ENCODE data around the gene NRXN3.

NRXN3 gene

GRCh38 chr14:79584679-79585078 lies 1414.5 kb downstream of the NRXN3 start:
- peak; percentile 80 for DNase-seq (ENCODE audit: low read depth)

GRCh38 chr14:79585845-79586244 lies 1415.7 kb downstream of the NRXN3 start:
- peak; percentile 39 for DNase-seq (ENCODE audit: low read depth)

- DNase-seq (ENCODE audit: low read depth) = no peak
These were observed 1416.2 kb downstream of the NRXN3 start for GRCh38 chr14:79586416-79586815.

GRCh38 chr14:79586989-79587598 lies 1416.9 kb downstream of the NRXN3 start:
- no peak for DNase-seq (ENCODE audit: low read depth)

- no peak for DNase-seq (ENCODE audit: low read depth)
These were observed 1417.7 kb downstream of the NRXN3 start for GRCh38 chr14:79587875-79588274.

GRCh38 chr14:79588398-79588797 lies 1418.2 kb downstream of the NRXN3 start:
- no peak for DNase-seq (ENCODE audit: low read depth)

- peak; percentile 78 for DNase-seq (ENCODE audit: low read depth)
These were observed 1426.4 kb downstream of the NRXN3 start for GRCh38 chr14:79596551-79596950.

GRCh38 chr14:79597566-79597965 lies 1427.4 kb downstream of the NRXN3 start:
- no peak for DNase-seq (ENCODE audit: low read depth)

- peak; percentile 69 for DNase-seq (ENCODE audit: low read depth)
These were observed 1428.2 kb downstream of the NRXN3 start for GRCh38 chr14:79598339-79598738.

- DNase-seq (ENCODE audit: low read depth) = no peak
These were observed 1429.1 kb downstream of the NRXN3 start for GRCh38 chr14:79599239-79599638.

- no peak for DNase-seq (ENCODE audit: low read depth)
These were observed 1430.2 kb downstream of the NRXN3 start for GRCh38 chr14:79600406-79600805.

- DNase-seq (ENCODE audit: low read depth) = no peak
These were observed 1431.4 kb downstream of the NRXN3 start for GRCh38 chr14:79601579-79601978.

GRCh38 chr14:79602045-79602444 lies 1431.9 kb downstream of the NRXN3 start:
- DNase-seq (ENCODE audit: low read depth) = no peak

- no peak for DNase-seq (ENCODE audit: low read depth)
These were observed 1432.6 kb downstream of the NRXN3 start for GRCh38 chr14:79602742-79603141.

GRCh38 chr14:79605849-79606248 lies 1435.7 kb downstream of the NRXN3 start:
- no peak for DNase-seq (ENCODE audit: low read depth)

GRCh38 chr14:79608446-79608845 lies 1438.3 kb downstream of the NRXN3 start:
- DNase-seq (ENCODE audit: low read depth) = no peak

GRCh38 chr14:79613625-79614024 lies 1443.5 kb downstream of the NRXN3 start:
- DNase-seq (ENCODE audit: low read depth) = no peak

- no peak for DNase-seq (ENCODE audit: low read depth)
These were observed 1444.3 kb downstream of the NRXN3 start for GRCh38 chr14:79614448-79614847.

GRCh38 chr14:79627058-79627457 lies 1456.9 kb downstream of the NRXN3 start:
- DNase-seq (ENCODE audit: low read depth) = no peak

GRCh38 chr14:79629411-79630287 lies 1459.5 kb downstream of the NRXN3 start:
- DNase-seq (ENCODE audit: low read depth) = no peak

GRCh38 chr14:79630288-79630960 lies 1460.3 kb downstream of the NRXN3 start:
- no peak for DNase-seq (ENCODE audit: low read depth)

- no peak for DNase-seq (ENCODE audit: low read depth)
These were observed 1461.1 kb downstream of the NRXN3 start for GRCh38 chr14:79631276-79631675.

GRCh38 chr14:79638672-79639266 lies 1468.6 kb downstream of the NRXN3 start:
- DNase-seq (ENCODE audit: low read depth) = no peak

Measured in HS-5 (cell line).